HEK293 (cell line): ENCODE data around the gene LAMTOR2.

Source experiments
- GLI4 ChIP-seq: fragments of 450-650 bp; formaldehyde crosslinking; IDR thresholded peaks from 2 replicates; pipeline ENCODE4 v1.5.1; 2016; ENCODE audit warnings: missing biosample characterization, missing genetic modification characterization
- HOXD13 ChIP-seq: sonication (generic); formaldehyde crosslinking; IDR thresholded peaks from 2 replicates; pipeline ENCODE4 v1.8.0; 2022; ENCODE audit warnings: missing genetic modification reagents, borderline replicate concordance
- MZF1 ChIP-seq: fragments of 450-650 bp; formaldehyde crosslinking; IDR thresholded peaks from 2 replicates; pipeline ENCODE4 v1.5.1; 2017; ENCODE audit warnings: missing biosample characterization, missing genetic modification characterization, borderline replicate concordance
- PRDM2 ChIP-seq: fragments of 450-650 bp; formaldehyde crosslinking; IDR thresholded peaks from 2 replicates; pipeline ENCODE4 v1.5.1; 2016; ENCODE audit warnings: missing biosample characterization, missing genetic modification characterization, borderline replicate concordance
- RBAK ChIP-seq: fragments of 450-650 bp; formaldehyde crosslinking; IDR thresholded peaks from 2 replicates; pipeline ENCODE4 v1.5.1; 2016; ENCODE audit warnings: missing biosample characterization, missing genetic modification characterization
- TSHZ1 ChIP-seq: fragments of 450-650 bp; formaldehyde crosslinking; IDR thresholded peaks from 2 replicates; pipeline ENCODE4 v1.5.1; 2016; ENCODE audit warnings: missing biosample characterization, missing genetic modification characterization, borderline replicate concordance
- ZBTB8A ChIP-seq: fragments of 450-650 bp; formaldehyde crosslinking; IDR thresholded peaks from 2 replicates; pipeline ENCODE4 v1.5.1; 2016; ENCODE audit warnings: missing biosample characterization, missing genetic modification characterization
- ZFHX2 ChIP-seq: fragments of 450-650 bp; formaldehyde crosslinking; conservative IDR thresholded peaks from 2 replicates; pipeline ENCODE4 v1.5.1; 2016; ENCODE audit warnings: missing biosample characterization, missing genetic modification characterization
- ZFP37 ChIP-seq: fragments of 450-650 bp; formaldehyde crosslinking; IDR thresholded peaks from 2 replicates; pipeline ENCODE4 v1.5.1; 2016; ENCODE audit warnings: missing biosample characterization, missing genetic modification characterization
- ZNF140 ChIP-seq: fragments of 450-650 bp; formaldehyde crosslinking; IDR thresholded peaks from 2 replicates; pipeline ENCODE4 v1.5.1; 2016; ENCODE audit warnings: missing biosample characterization, missing genetic modification characterization
- ZNF184 ChIP-seq: fragments of 450-650 bp; IDR thresholded peaks from 2 replicates; pipeline ENCODE4 v1.5.1; 2018; ENCODE audit warnings: missing biosample characterization, mild to moderate bottlenecking, missing genetic modification characterization
- ZNF23 ChIP-seq: fragments of 450-650 bp; formaldehyde crosslinking; IDR thresholded peaks from 2 replicates; pipeline ENCODE4 v1.5.1; 2016; ENCODE audit warnings: missing biosample characterization, missing genetic modification characterization, borderline replicate concordance
- ZNF416 ChIP-seq: fragments of 450-650 bp; formaldehyde crosslinking; IDR thresholded peaks from 2 replicates; pipeline ENCODE4 v1.5.1; 2016; ENCODE audit warnings: missing biosample characterization, missing genetic modification characterization
- ZNF549 ChIP-seq: fragments of 450-650 bp; IDR thresholded peaks from 2 replicates; pipeline ENCODE4 v1.5.1; 2018; ENCODE audit warnings: missing biosample characterization, missing genetic modification characterization, mild to moderate bottlenecking, inconsistent platforms, moderate library complexity
- ZNF558 ChIP-seq: fragments of 450-650 bp; formaldehyde crosslinking; IDR thresholded peaks from 2 replicates; pipeline ENCODE4 v1.5.1; 2016; ENCODE audit warnings: missing biosample characterization, missing genetic modification characterization
- ZNF624 ChIP-seq: fragments of 450-650 bp; formaldehyde crosslinking; IDR thresholded peaks from 2 replicates; pipeline ENCODE4 v1.5.1; 2017; ENCODE audit warnings: missing biosample characterization, missing genetic modification characterization
- ZNF626 ChIP-seq: fragments of 450-650 bp; sonication (Bioruptor Pico); formaldehyde crosslinking; IDR thresholded peaks from 2 replicates; pipeline ENCODE4 v1.5.1; 2018; ENCODE audit warnings: missing biosample characterization, missing genetic modification characterization, inconsistent platforms
- ZNF747 ChIP-seq: fragments of 450-650 bp; formaldehyde crosslinking; IDR thresholded peaks from 2 replicates; pipeline ENCODE4 v1.5.1; 2016; ENCODE audit warnings: missing biosample characterization, missing genetic modification characterization
- ZNF791 ChIP-seq: fragments of 450-650 bp; formaldehyde crosslinking; IDR thresholded peaks from 2 replicates; pipeline ENCODE4 v1.5.1; 2016; ENCODE audit warnings: missing biosample characterization, missing genetic modification characterization
- ZSCAN30 ChIP-seq: fragments of 450-650 bp; IDR thresholded peaks from 2 replicates; pipeline ENCODE4 v1.5.1; 2018; ENCODE audit warnings: missing biosample characterization, mild to moderate bottlenecking, missing genetic modification characterization, moderate library complexity
- TF ChIP-seq, protein P1 (sequence below): fragments of 450-650 bp; formaldehyde crosslinking; IDR thresholded peaks from 2 replicates; pipeline ENCODE4 v1.5.1; 2017; ENCODE audit warnings: missing biosample characterization, missing genetic modification characterization
- TF ChIP-seq, protein P2 (sequence below): fragments of 450-650 bp; formaldehyde crosslinking; IDR thresholded peaks from 2 replicates; pipeline ENCODE4 v1.5.1; 2016; ENCODE audit warnings: missing biosample characterization, missing genetic modification characterization
- TF ChIP-seq, protein P3 (sequence below): fragments of 450-650 bp; formaldehyde crosslinking; IDR thresholded peaks from 2 replicates; pipeline ENCODE4 v1.5.1; 2016; ENCODE audit warnings: missing biosample characterization, missing genetic modification characterization

Gene LAMTOR2

GRCh38 chr1:156054500-156055280 is at the start of gene LAMTOR2 (continued):
- TF ChIP-seq, protein P1, sequence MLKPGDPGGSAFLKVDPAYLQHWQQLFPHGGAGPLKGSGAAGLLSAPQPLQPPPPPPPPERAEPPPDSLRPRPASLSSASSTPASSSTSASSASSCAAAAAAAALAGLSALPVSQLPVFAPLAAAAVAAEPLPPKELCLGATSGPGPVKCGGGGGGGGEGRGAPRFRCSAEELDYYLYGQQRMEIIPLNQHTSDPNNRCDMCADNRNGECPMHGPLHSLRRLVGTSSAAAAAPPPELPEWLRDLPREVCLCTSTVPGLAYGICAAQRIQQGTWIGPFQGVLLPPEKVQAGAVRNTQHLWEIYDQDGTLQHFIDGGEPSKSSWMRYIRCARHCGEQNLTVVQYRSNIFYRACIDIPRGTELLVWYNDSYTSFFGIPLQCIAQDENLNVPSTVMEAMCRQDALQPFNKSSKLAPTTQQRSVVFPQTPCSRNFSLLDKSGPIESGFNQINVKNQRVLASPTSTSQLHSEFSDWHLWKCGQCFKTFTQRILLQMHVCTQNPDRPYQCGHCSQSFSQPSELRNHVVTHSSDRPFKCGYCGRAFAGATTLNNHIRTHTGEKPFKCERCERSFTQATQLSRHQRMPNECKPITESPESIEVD (tag by site-specific recombination), result no peak
- no peak for TF ChIP-seq ZNF23 (tag by site-specific recombination)
- TF ChIP-seq ZNF791 (tag by site-specific recombination), result no peak
- TF ChIP-seq HOXD13 (CRISPR knock-in tag), result no peak
- no peak for TF ChIP-seq ZNF624 (tag by site-specific recombination)
- no peak for TF ChIP-seq ZNF747 (tag by site-specific recombination)
- TF ChIP-seq ZFP37 (tag by site-specific recombination), result no peak
- no peak for TF ChIP-seq ZNF140 (tag by site-specific recombination)
- no peak for TF ChIP-seq TSHZ1 (tag by site-specific recombination)
- TF ChIP-seq ZNF416 (tag by site-specific recombination), result no peak
- no peak for TF ChIP-seq PRDM2 (tag by site-specific recombination)
- TF ChIP-seq, protein P2, sequence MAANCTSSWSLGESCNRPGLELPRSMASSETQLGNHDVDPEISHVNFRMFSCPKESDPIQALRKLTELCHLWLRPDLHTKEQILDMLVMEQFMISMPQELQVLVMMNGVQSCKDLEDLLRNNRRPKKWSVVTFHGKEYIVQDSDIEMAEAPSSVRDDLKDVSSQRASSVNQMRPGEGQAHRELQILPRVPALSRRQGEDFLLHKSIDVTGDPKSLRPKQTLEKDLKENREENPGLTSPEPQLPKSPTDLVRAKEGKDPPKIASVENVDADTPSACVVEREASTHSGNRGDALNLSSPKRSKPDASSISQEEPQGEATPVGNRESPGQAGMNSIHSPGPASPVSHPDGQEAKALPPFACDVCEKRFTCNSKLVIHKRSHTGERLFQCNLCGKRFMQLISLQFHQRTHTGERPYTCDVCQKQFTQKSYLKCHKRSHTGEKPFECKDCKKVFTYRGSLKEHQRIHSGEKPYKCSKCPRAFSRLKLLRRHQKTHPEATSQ (tag by site-specific recombination), result peak; percentile 53
- TF ChIP-seq ZFHX2 (tag by site-specific recombination), result 0 out of 2 replicates have a peak, but pooled peaks have one; percentile 2
- TF ChIP-seq ZNF549, result no peak
- no peak for TF ChIP-seq ZNF558 (tag by site-specific recombination)
- TF ChIP-seq ZNF184 (tag by site-specific recombination), result peak; percentile 60; the same call in 1 of the 2 replicates
- 0 out of 2 replicates have a peak, but pooled peaks have one; percentile 24 for TF ChIP-seq ZSCAN30 (tag by site-specific recombination)
- no peak for TF ChIP-seq GLI4 (tag by site-specific recombination)
- no peak for TF ChIP-seq RBAK
- TF ChIP-seq ZBTB8A (tag by site-specific recombination), result peak; percentile 74
- TF ChIP-seq MZF1 (tag by site-specific recombination), result no peak; the same call in 1 of the 2 replicates
- no peak for TF ChIP-seq ZNF626 (tag by site-specific recombination)
- TF ChIP-seq, protein P3, sequence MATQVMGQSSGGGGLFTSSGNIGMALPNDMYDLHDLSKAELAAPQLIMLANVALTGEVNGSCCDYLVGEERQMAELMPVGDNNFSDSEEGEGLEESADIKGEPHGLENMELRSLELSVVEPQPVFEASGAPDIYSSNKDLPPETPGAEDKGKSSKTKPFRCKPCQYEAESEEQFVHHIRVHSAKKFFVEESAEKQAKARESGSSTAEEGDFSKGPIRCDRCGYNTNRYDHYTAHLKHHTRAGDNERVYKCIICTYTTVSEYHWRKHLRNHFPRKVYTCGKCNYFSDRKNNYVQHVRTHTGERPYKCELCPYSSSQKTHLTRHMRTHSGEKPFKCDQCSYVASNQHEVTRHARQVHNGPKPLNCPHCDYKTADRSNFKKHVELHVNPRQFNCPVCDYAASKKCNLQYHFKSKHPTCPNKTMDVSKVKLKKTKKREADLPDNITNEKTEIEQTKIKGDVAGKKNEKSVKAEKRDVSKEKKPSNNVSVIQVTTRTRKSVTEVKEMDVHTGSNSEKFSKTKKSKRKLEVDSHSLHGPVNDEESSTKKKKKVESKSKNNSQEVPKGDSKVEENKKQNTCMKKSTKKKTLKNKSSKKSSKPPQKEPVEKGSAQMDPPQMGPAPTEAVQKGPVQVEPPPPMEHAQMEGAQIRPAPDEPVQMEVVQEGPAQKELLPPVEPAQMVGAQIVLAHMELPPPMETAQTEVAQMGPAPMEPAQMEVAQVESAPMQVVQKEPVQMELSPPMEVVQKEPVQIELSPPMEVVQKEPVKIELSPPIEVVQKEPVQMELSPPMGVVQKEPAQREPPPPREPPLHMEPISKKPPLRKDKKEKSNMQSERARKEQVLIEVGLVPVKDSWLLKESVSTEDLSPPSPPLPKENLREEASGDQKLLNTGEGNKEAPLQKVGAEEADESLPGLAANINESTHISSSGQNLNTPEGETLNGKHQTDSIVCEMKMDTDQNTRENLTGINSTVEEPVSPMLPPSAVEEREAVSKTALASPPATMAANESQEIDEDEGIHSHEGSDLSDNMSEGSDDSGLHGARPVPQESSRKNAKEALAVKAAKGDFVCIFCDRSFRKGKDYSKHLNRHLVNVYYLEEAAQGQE, result peak; percentile 73
